ENCODE measurements around the gene PLA2G7.
"Not testable (repeated sequence)": the region's sequence is repeated elsewhere in the genome, so short reads cannot be mapped to it uniquely, and the experiment has no call there.

Gene PLA2G7

DNA sequence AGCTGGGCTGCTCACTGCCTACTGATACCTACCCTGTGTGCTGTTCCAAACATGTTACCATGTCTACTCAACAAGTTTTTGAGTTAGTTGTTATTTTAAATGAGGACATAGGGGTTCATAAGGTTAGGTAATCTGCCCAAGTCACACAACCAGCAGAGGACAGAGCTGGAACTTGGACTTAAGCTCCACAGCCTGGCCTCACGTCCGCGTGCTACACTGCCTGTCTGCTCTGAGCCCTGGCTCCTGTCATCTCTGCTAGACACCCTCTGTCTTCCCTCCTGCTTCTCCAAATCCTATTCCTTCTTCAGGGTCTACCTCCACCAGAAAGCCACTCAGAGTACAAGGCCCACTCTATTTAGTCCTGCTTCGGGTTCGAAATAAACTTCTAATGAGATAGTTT is 29.8 kb upstream of the PLA2G7 start:
- Histone ChIP-seq H4K20me1 (no peaks in the 10 kb centered on the region), H3K4me1 (no peaks in the 10 kb centered on the region), H3K9me3 (no peaks in the 10 kb centered on the region), H3K9ac (no peak overlapping the region), H3K4me3 (no peak overlapping the region), H3K27me3 (no peaks in the 10 kb centered on the region), H3K36me3 (no peaks in the 10 kb centered on the region), H3K4me2 (no peak overlapping the region), H3K27ac (no peak overlapping the region)
- no peak for TF ChIP-seq Cebpa-rat (IDR thresholded peaks at IDR 0.05)

DNA sequence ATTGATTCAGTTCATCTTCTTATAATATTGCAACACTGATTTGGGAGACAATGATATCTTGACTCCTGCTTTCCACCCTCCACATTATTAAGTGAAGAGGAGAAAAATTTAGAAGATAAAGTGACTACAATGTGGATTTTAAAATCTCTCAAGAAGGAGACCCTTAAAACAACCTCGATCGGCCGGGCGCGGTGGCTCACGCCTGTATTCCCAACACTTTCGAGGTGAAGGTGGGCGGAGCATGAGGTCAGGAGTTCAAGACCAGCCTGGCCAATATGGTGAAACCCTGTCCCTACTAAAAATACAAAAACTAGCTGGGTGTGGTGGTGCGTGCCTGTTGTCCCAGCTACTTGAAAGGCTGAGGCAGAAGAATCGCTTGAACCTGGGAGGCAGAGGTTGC is 29.1 kb upstream of the PLA2G7 start:
- not testable (repeated sequence) for H3K4me1 ChIP-seq, H3K27me3 ChIP-seq, H3K9ac ChIP-seq, H3K9me3 ChIP-seq, H3K4me3 ChIP-seq, H3K27ac ChIP-seq, H3K4me2 ChIP-seq, H3K36me3 ChIP-seq, H4K20me1 ChIP-seq

DNA sequence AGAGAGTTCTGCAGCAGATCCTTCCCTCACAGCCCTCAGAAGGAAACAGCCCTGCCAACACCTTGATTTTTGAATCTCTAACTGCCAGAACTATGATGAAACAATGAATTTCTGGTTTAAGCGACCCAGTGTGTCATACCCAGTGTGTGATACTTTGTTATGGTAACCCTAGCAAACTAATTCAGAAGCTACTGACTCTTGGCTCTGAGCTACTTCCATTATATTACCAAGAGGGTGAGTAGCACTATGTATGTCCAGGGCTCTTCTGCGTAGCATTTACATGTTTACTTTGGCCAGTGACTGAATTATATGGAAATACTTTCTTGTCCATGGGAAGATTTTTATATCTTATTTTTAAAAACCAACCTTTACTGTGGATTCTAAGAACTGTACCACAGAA is 28.3 kb upstream of the PLA2G7 start:
- no peak overlapping the region for H3K9ac ChIP-seq
- no peaks in the 10 kb centered on the region for H3K4me1 ChIP-seq
- H3K27me3 ChIP-seq = no peaks in the 10 kb centered on the region
- TF ChIP-seq Cebpa-rat (IDR thresholded peaks at IDR 0.05) = no peak
- no peaks in the 10 kb centered on the region for H4K20me1 ChIP-seq
- H3K4me2 ChIP-seq = no peak overlapping the region
- no peak overlapping the region for H3K27ac ChIP-seq
- H3K4me3 ChIP-seq = no peak overlapping the region
- no peaks in the 10 kb centered on the region for H3K36me3 ChIP-seq
- no peaks in the 10 kb centered on the region for H3K9me3 ChIP-seq

DNA sequence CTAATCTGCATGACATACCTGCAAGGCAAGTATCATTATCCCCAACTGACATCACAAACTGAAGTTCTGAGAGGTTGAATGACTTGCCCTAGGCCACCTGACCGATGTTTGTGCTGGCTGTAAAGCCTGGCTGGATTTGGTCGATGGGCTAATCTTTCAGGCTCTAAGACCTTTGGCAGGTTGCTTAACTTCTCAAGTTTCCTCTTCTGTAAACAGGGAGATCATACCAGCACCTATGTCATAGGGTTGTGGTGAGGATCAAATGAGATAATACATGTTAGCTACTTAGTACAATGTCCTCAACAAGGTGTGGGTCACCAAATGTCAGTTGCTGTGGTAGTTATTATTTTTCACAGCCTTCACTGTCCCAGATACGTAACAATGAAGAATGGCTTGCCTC is 25.8 kb upstream of the PLA2G7 start:
- no peak overlapping the region for H3K4me3 ChIP-seq
- no peaks in the 10 kb centered on the region for H3K9me3 ChIP-seq
- H3K4me2 ChIP-seq = no peak overlapping the region
- no peaks in the 10 kb centered on the region for H3K4me1 ChIP-seq
- no peak overlapping the region for H3K9ac ChIP-seq
- no peaks in the 10 kb centered on the region for H3K27me3 ChIP-seq
- no peak overlapping the region for H3K27ac ChIP-seq
- no peak for TF ChIP-seq Cebpa-rat (IDR thresholded peaks at IDR 0.05)
- no peaks in the 10 kb centered on the region for H3K36me3 ChIP-seq
- H4K20me1 ChIP-seq = no peaks in the 10 kb centered on the region

DNA sequence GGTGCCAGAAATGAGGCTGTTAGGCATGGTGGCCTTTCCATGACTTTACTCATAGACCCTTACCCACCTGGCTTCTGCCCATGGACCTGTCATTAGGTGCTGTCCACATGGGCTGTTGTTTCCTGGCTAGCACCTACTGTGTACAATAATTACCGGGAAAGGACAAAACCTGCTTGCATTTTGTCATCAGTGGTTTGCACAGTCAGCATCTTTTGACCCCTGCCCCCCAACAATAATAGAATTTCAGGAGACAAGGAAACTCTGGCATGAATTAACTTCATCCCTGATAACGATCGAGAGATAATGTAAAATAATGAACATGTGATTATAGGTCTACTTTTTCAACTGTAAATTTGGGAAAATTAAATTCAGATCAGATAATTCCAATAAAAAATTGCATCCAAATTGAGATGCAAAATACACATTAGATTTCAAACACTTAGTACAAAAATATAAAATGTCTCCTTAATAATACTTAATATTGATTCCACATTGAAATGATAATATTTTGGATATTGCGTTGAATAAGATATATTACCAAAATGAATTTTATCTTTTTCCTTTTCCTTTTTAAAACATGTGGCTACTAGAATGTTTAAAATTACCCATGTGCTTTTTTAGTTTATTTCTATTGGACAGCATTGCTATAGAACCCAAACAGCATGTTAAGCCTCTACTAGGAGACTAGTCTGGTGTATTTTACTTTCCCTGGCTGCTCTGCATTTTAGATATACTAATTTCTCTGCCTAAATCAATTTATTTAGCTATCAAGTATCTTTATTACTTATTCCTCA is 24.0 kb upstream of the PLA2G7 start:
- Histone ChIP-seq H3K4me2 (no peak overlapping the region), H3K36me3 (no peaks in the 10 kb centered on the region), H3K9me3 (no peaks in the 10 kb centered on the region), H3K4me1 (no peaks in the 10 kb centered on the region), H4K20me1 (no peaks in the 10 kb centered on the region), H3K27ac (no peak overlapping the region), H3K4me3 (no peak overlapping the region), H3K27me3 (no peaks in the 10 kb centered on the region), H3K9ac (no peak overlapping the region)
- no peak for TF ChIP-seq Cebpa-rat (IDR thresholded peaks at IDR 0.05)

DNA sequence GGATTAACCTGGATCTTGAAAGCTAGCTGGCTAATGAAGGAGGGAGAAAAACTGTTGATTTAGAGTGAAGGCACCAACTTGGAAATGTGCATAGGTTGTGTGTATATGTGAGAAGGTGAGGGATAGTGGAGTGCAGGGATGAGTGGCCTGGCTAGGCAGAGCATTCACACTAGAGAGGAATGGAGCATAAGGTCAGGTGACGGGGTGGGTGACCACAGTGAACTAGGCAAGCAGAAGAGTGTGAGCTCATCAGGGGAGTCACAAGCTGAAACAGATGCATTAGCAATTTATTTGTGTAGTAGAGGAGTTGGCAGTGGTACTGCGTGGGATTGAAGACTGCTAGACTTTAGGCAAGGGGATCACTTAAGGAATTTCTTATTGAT is 22.0 kb upstream of the PLA2G7 start:
- Histone ChIP-seq H3K4me1 (no peaks in the 10 kb centered on the region), H3K9ac (no peak overlapping the region), H3K9me3 (no peaks in the 10 kb centered on the region), H3K27ac (no peak overlapping the region), H3K36me3 (no peaks in the 10 kb centered on the region), H4K20me1 (no peaks in the 10 kb centered on the region), H3K4me2 (no peak overlapping the region), H3K27me3 (no peaks in the 10 kb centered on the region), H3K4me3 (no peak overlapping the region)
- TF ChIP-seq Cebpa-rat (IDR thresholded peaks at IDR 0.05) = no peak

DNA sequence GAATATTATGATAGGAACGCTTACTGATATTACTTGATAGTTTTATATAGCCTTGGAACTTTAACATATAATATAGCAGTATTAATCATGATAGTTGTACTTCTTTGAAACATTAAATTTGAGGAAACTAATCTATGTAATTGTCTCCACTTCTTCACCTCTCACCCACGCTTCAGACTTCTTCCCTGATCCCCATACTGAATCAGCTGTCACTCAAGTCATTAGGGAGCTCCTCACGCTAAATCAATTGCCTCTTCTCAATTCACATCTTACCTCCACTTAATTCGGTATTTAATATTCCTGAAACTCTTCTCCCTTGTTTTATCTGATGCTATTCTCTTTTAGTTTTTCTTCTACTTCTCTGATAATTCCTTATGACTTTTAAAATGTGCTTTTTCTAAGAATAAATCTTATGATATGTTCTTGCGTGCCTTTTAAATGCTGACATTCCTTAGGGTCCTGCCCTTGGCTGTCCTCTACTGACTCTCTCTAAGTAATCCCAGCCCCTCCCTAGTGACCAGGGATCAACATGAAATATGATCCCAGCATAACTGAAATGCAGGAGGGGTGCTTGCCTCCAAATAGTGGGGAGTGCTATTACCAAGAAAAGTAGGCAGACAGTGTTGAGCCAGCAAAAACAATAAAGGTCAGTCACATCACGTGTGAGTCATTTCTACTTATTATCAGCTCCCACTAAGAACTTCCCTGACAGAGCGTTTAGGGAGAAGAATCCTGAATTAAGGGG is 21.5 kb upstream of the PLA2G7 start:
- H4K20me1 ChIP-seq = no peaks in the 10 kb centered on the region
- H3K9me3 ChIP-seq = no peaks in the 10 kb centered on the region
- TF ChIP-seq Cebpa-rat (IDR thresholded peaks at IDR 0.05) = no peak
- no peaks in the 10 kb centered on the region for H3K36me3 ChIP-seq
- no peak overlapping the region for H3K9ac ChIP-seq
- H3K27ac ChIP-seq = no peak overlapping the region
- no peak overlapping the region for H3K4me2 ChIP-seq
- no peak overlapping the region for H3K4me3 ChIP-seq
- H3K27me3 ChIP-seq = no peaks in the 10 kb centered on the region
- no peaks in the 10 kb centered on the region for H3K4me1 ChIP-seq

DNA sequence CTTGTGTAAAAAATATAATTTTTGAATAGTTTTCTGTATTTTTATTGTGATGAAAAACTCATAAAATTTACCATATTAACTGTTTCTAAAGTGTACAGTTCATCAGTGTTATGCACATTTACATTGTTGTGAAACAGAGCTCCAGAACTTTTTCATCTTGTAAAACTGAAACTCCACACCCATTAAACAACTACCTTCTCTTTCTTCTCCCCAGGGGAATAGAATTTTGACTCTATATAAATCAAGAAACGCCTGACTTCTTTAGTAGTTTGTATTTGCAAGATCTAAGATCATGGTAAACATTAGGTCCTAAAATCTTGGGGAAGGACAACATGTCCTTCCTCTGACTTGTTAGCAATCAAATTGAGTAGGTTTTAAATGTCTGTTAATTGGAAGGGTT is 20.7 kb upstream of the PLA2G7 start:
- H3K27me3 ChIP-seq = no peaks in the 10 kb centered on the region
- TF ChIP-seq Cebpa-rat (IDR thresholded peaks at IDR 0.05) = no peak
- H3K4me2 ChIP-seq = no peak overlapping the region
- no peak overlapping the region for H3K9ac ChIP-seq
- H4K20me1 ChIP-seq = no peaks in the 10 kb centered on the region
- no peaks in the 10 kb centered on the region for H3K4me1 ChIP-seq
- H3K36me3 ChIP-seq = no peaks in the 10 kb centered on the region
- no peak overlapping the region for H3K4me3 ChIP-seq
- no peak overlapping the region for H3K27ac ChIP-seq
- H3K9me3 ChIP-seq = no peaks in the 10 kb centered on the region

DNA sequence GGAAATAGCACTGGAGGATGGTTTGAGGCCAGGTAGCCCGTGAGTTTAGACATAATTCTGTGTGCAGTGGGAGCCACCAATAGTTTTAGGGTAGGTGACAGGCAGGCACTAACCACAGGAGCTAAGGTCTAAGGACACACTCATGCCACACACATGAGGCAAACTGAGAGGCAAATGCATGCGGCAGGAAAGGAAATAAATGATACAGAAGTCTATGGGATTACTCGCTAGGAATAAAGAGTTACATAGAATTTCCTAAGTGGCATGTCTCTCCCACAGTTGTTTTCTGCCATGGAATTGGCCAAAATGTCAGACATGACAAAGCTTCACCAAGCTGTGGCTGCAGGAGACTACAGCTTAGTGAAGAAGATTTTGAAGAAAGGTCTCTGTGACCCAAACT is 16.5 kb upstream of the PLA2G7 start:
- no peaks in the 10 kb centered on the region for H4K20me1 ChIP-seq
- H3K9me3 ChIP-seq = no peaks in the 10 kb centered on the region
- H3K9ac ChIP-seq = no peak overlapping the region
- H3K4me3 ChIP-seq = no peak overlapping the region
- H3K4me2 ChIP-seq = no peak overlapping the region
- no peak overlapping the region for H3K27ac ChIP-seq
- no peaks in the 10 kb centered on the region for H3K4me1 ChIP-seq
- no peaks in the 10 kb centered on the region for H3K27me3 ChIP-seq
- TF ChIP-seq Cebpa-rat (IDR thresholded peaks at IDR 0.05) = no peak
- no peaks in the 10 kb centered on the region for H3K36me3 ChIP-seq

DNA sequence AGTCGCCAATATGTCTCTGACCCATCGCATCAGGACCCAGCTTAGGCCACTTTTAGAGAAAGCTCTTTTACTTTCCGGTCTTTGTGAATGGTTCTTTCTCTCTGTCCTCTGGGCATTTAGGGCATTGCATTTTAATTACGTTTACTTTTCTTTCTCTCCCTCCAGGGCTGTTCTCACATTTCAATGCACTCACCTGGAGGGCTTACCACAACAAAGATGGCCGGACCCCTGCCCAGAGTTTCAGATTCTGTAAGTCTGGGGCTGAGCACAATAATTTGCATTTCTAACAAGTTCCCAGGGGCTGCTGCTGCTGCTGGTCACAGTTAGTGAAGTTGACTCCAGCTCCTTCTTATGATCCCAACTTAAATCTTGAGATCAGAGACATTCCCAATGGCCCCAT is 14.6 kb upstream of the PLA2G7 start:
- Histone ChIP-seq H3K9ac (no peak overlapping the region), H3K4me3 (no peak overlapping the region)
- TF ChIP-seq Cebpa-rat (IDR thresholded peaks at IDR 0.05) = no peak

More for the DNA sequence above, 14.6 kb upstream of the PLA2G7 start:
- no peaks in the 10 kb centered on the region for H4K20me1 ChIP-seq
- H3K36me3 ChIP-seq = no peaks in the 10 kb centered on the region
- no peaks in the 10 kb centered on the region for H3K9me3 ChIP-seq
- no peaks in the 10 kb centered on the region for H3K27me3 ChIP-seq
- H3K4me1 ChIP-seq = no peaks in the 10 kb centered on the region
- no peak overlapping the region for H3K27ac ChIP-seq
- no peak overlapping the region for H3K4me2 ChIP-seq
